Endodermal cell (in vitro differentiated cells): ENCODE measurements around the gene PPP1R14B. TPM values are rescaled to one million over a fixed set of nuclear protein-coding genes. Genes with fewer than 3 reads are reported as not detected.

Experiments used
- DNase-seq: peaks from one replicate; pipeline ENCODE4 v3.0.0-alpha.2; 2017
- H3K27ac ChIP-seq: 2 replicates; pipeline ENCODE4 v1.5.1; 2013; ENCODE audit warnings: mild to moderate bottlenecking, low read depth, low read length, moderate library complexity
- H3K27me3 ChIP-seq: 2 replicates; pipeline ENCODE4 v1.6.1; 2013; ENCODE audit warnings: mild to moderate bottlenecking, low read length, moderate library complexity; ENCODE audit not compliant: insufficient read depth, control insufficient read depth, poor library complexity, severe bottlenecking
- H3K36me3 ChIP-seq: 2 replicates; pipeline ENCODE4 v1.7.0; 2013; ENCODE audit warnings: mild to moderate bottlenecking, low read length, moderate library complexity; ENCODE audit not compliant: control insufficient read depth, insufficient read depth
- H3K4me1 ChIP-seq: one replicate; pipeline ENCODE4 v1.7.0; 2013; ENCODE audit warnings: low read length; ENCODE audit not compliant: control insufficient read depth, insufficient read depth
- H3K4me3 ChIP-seq: 2 replicates; pipeline ENCODE4 v1.5.1; 2013; ENCODE audit warnings: mild to moderate bottlenecking, low read length, moderate library complexity
- H3K9ac ChIP-seq: 2 replicates; pipeline ENCODE4 v1.6.1; 2013; ENCODE audit warnings: mild to moderate bottlenecking, low read length, moderate library complexity; ENCODE audit not compliant: poor library complexity, severe bottlenecking; ENCODE audit errors: extremely low read depth
- H3K9me3 ChIP-seq: 2 replicates; pipeline ENCODE4 v1.6.1; 2013; ENCODE audit warnings: mild to moderate bottlenecking, low read length, moderate library complexity; ENCODE audit not compliant: control insufficient read depth
- H3K27ac Mint-ChIP-seq: 2 replicates; pipeline ENCODE4 v1.8.0; 2020; ENCODE audit warnings: mixed read lengths
- H3K27me3 Mint-ChIP-seq: 2 replicates; pipeline ENCODE4 v1.8.0; 2021; ENCODE audit warnings: mild to moderate bottlenecking, mixed read lengths; ENCODE audit not compliant: insufficient read depth
- H3K36me3 Mint-ChIP-seq: 2 replicates; pipeline ENCODE4 v1.8.0; 2020; ENCODE audit warnings: low read depth, mixed read lengths
- H3K4me1 Mint-ChIP-seq: 2 replicates; pipeline ENCODE4 v1.8.0; 2020; ENCODE audit warnings: mixed read lengths
- H3K4me3 Mint-ChIP-seq: 2 replicates; pipeline ENCODE4 v1.8.0; 2020; ENCODE audit warnings: mild to moderate bottlenecking, moderate library complexity, mixed read lengths
- H3K9me3 Mint-ChIP-seq: 2 replicates; pipeline ENCODE4 v1.8.0; 2020; ENCODE audit warnings: mild to moderate bottlenecking, mixed read lengths
- WGBS, 2 experiments: methylation state at CpG; one replicate each; pipeline versions ENCODE4 v1.1.5 to v1.1.7; 2013; ENCODE audit warnings: missing lambda C conversion rate in 2 of 2, mixed read lengths in 1 of 2; ENCODE audit not compliant: insufficient coverage in 1 of 2, insufficient read length in 1 of 2; 5-methylcytosine and 5-hydroxymethylcytosine counted together
- total RNA-seq, 2 donors: library from RNA; stranded (reverse); fragmentation: NEBNext Ultra II Directional in 1 of 2; extraction: Animal tissue kit (Norgen Biotek cat#: 25700) in 1 of 2; gene quantifications; 2 replicates in 1 of 2; 3 replicates in 1 of 2; pipeline ENCODE4 v1.2.1, GENCODE V29; 2021
- TF ChIP-seq, protein P1 (sequence below): fragments of 200-600 bp; sonication (generic); conservative IDR thresholded peaks from 2 replicates; pipeline ENCODE4 v1.5.0; 2021; ENCODE audit warnings: antibody characterized with exemption, mild to moderate bottlenecking

The PPP1R14B gene
- total RNA-seq, 2 donors from 2014 or later, result 228 to 265 TPM

DNA sequence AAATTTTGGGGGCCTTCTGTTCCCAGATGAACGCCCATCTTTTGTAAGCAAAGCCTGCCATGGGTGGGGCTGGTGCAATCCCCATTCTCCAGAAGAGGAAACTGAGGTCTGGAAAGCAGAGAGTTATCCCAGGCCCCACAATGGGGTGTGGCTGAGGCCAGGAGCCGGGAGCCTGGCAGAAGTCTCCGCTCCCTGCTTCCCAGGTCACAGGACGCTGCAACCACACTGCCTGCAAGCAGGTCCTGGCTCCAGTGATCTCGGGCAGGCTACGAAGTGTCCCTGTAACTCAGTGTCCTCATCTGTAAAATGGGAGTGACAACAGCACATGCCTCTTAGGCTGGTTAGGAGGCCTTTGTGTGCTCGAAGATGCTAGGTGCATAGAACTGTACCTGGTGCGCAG lies 6.3 kb upstream of the PPP1R14B start:
- H3K36me3 Mint-ChIP-seq, result peaks cover 19% of the 10 kb centered on the region
- no peaks in the 10 kb centered on the region for H3K27me3 Mint-ChIP-seq
- Histone ChIP-seq H3K36me3 (peaks cover 33% of the 10 kb centered on the region), H3K9me3 (no peaks in the 10 kb centered on the region), H3K4me3 (peak overlapping the region; percentile 94), H3K27ac (no peak overlapping the region), H3K9ac (no peak overlapping the region), H3K27me3 (no peaks in the 10 kb centered on the region), H3K4me1 (peaks cover 11% of the 10 kb centered on the region)
- no peak for DNase-seq
- H3K4me3 Mint-ChIP-seq, result peak overlapping the region; percentile 86
- no peaks in the 10 kb centered on the region for H3K9me3 Mint-ChIP-seq
- peaks cover 25% of the 10 kb centered on the region for H3K4me1 Mint-ChIP-seq
- WGBS, 2 experiments, result 89% methylated on average over 7 to 8 of the region's 8 CpGs
- TF ChIP-seq, protein P1, sequence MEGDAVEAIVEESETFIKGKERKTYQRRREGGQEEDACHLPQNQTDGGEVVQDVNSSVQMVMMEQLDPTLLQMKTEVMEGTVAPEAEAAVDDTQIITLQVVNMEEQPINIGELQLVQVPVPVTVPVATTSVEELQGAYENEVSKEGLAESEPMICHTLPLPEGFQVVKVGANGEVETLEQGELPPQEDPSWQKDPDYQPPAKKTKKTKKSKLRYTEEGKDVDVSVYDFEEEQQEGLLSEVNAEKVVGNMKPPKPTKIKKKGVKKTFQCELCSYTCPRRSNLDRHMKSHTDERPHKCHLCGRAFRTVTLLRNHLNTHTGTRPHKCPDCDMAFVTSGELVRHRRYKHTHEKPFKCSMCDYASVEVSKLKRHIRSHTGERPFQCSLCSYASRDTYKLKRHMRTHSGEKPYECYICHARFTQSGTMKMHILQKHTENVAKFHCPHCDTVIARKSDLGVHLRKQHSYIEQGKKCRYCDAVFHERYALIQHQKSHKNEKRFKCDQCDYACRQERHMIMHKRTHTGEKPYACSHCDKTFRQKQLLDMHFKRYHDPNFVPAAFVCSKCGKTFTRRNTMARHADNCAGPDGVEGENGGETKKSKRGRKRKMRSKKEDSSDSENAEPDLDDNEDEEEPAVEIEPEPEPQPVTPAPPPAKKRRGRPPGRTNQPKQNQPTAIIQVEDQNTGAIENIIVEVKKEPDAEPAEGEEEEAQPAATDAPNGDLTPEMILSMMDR, result no peak
- no peak overlapping the region for H3K27ac Mint-ChIP-seq

DNA sequence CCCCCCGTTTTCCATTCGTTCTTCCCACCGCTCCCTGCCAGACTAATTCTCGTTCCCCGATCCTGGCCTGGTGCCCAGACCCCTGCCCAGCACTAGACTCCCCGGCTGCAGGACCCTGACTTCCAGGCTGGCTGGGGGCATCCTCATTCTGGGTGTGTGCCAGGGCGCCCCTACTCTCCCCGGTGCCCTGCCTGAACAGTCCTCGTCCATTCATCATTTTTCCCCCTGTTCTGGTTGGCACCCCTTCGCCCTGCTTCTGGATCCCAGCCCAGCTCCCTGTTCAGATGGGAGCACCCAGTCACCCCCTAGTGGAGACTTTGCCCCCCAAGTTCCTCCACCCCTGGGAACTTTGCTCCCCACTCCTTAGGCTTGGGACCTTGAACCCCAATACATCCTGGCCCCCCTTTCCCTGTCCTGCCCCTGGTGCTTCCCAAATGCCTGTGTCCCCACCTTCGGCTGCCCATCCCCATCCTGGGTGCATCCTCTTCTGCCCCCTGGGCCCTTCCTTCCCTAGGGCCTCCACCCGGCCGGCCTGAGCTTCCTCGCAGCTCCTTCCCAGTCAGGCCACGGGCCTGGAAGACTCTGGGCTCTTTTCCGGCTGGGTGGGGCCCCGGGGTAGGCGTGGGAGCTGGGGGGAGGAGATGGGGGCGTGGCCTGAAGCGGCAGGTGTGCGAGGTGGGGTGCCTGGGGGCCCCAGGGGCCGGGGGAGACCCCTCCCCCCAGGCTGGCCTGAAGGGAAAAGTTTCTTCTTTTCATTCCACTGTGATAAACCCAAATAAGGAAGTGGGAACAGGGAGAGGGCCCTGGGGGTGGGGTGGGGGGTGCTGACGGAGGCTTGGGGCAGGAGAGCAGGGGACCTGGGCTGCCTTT lies 5.5 kb upstream of the PPP1R14B start:
- Histone ChIP-seq H3K27me3 (no peaks in the 10 kb centered on the region), H3K4me1 (peaks cover 11% of the 10 kb centered on the region), H3K9me3 (no peaks in the 10 kb centered on the region), H3K36me3 (peaks cover 33% of the 10 kb centered on the region), H3K9ac (peak overlapping the region; percentile 69), H3K4me3 (peak overlapping the region; percentile 94), H3K27ac (no peak overlapping the region)
- WGBS, 2 experiments, result 6 to 12% methylated on average over 9 to 21 of the region's 23 CpGs
- H3K27ac Mint-ChIP-seq, result peak overlapping the region; percentile 85
- H3K4me1 Mint-ChIP-seq, result peaks cover 29% of the 10 kb centered on the region
- peak overlapping the region; percentile 86 for H3K4me3 Mint-ChIP-seq
- TF ChIP-seq, protein P1, result peak; percentile 40
- no peaks in the 10 kb centered on the region for H3K27me3 Mint-ChIP-seq
- peaks cover 14% of the 10 kb centered on the region for H3K36me3 Mint-ChIP-seq
- DNase-seq, result peak; percentile 72
- H3K9me3 Mint-ChIP-seq, result no peaks in the 10 kb centered on the region

DNA sequence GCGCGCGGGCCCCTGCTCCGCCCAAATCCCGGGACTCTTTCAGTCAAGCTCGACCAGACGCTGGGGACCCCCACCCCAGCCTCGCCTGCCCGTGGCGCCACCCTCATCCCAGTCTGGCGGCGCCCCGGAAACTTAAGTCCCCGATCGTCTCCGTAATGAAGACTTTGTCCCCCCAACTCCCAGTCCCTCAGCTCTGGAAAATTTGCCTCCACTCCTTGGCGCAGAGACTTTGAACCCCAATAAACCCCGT lies 4.9 kb upstream of the PPP1R14B start:
- peak overlapping the region; percentile 69 for H3K9ac ChIP-seq
- no peaks in the 10 kb centered on the region for H3K27me3 ChIP-seq
- DNase-seq, result no peak
- no peaks in the 10 kb centered on the region for H3K9me3 Mint-ChIP-seq
- H3K27ac ChIP-seq, result no peak overlapping the region
- H3K9me3 ChIP-seq, result no peaks in the 10 kb centered on the region
- H3K4me3 ChIP-seq, result peak overlapping the region; percentile 94
- peaks cover 11% of the 10 kb centered on the region for H3K4me1 ChIP-seq
- peak overlapping the region; percentile 85 for H3K27ac Mint-ChIP-seq
- peaks cover 13% of the 10 kb centered on the region for H3K36me3 Mint-ChIP-seq
- peaks cover 32% of the 10 kb centered on the region for H3K36me3 ChIP-seq
- H3K4me3 Mint-ChIP-seq, result peak overlapping the region; percentile 86
- WGBS, 2 experiments, result 0% methylated on average over 16 to 18 of the region's 18 CpGs
- H3K4me1 Mint-ChIP-seq, result peaks cover 29% of the 10 kb centered on the region
- TF ChIP-seq, protein P1, result no peak
- no peaks in the 10 kb centered on the region for H3K27me3 Mint-ChIP-seq
